Esophagus squamous epithelium (tissue), 4 donors: Measurements from ENCODE around the gene MEIKIN.

ENCODE experiments used
- POLR2A ChIP-seq, 4 donors: fragments of 450-650 bp; IDR thresholded peaks; one replicate each; pipeline ENCODE4 v1.6.1; 2017; ENCODE audit warnings: antibody characterized with exemption in 4 of 4, mild to moderate bottlenecking in 4 of 4, moderate library complexity in 3 of 4
- TF ChIP-seq, protein P1 (sequence below), 6 experiments: fragments of 450-650 bp in 4 of 6; fragments of 200-600 bp in 2 of 6; sonication (generic) in 2 of 6; IDR thresholded peaks; one replicate each; pipeline ENCODE4 v1.5.1; 2016 to 2019; ENCODE audit warnings: antibody characterized with exemption in 6 of 6, mild to moderate bottlenecking in 4 of 6, moderate library complexity in 4 of 6

DNA sequence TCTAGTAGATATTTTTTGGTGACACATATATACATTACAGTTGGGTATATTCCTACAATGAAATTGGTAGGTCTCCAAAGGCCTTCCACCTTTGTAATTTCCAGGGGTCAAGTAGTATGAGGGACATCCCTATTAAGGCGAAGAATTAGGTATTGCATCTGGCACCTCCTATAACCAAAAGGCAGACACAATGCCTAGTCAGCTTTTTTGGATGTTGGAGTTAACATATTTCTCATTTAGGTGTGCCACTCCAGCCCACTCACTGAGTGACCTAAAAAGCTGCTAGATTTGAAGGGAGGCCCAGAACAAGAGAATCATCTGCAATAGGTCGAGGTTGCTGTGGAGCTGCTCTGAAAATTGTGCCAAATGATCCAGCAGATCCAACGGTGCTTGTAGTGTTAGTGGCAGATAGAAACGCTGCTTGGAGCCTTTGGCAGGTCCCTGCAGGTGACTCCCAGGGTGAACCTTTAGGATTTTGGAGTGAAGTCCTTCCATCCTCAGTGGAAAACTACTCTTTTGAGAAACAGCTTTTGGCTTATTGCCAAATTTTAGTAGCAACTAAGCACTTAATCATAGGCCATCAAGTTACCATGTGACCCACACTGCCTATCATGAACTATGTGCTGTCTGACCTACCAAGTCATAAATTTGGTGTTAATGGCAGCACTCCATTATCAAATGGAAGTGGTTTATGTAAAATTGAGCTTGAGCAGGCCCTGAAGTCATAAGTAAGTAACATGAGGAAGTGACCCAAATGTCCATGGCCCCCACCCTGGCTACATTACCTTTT is 132.9 kb downstream of the MEIKIN start:
- TF ChIP-seq POLR2A (IDR thresholded peaks at IDR 0.05), result no peak
- TF ChIP-seq, protein P1, sequence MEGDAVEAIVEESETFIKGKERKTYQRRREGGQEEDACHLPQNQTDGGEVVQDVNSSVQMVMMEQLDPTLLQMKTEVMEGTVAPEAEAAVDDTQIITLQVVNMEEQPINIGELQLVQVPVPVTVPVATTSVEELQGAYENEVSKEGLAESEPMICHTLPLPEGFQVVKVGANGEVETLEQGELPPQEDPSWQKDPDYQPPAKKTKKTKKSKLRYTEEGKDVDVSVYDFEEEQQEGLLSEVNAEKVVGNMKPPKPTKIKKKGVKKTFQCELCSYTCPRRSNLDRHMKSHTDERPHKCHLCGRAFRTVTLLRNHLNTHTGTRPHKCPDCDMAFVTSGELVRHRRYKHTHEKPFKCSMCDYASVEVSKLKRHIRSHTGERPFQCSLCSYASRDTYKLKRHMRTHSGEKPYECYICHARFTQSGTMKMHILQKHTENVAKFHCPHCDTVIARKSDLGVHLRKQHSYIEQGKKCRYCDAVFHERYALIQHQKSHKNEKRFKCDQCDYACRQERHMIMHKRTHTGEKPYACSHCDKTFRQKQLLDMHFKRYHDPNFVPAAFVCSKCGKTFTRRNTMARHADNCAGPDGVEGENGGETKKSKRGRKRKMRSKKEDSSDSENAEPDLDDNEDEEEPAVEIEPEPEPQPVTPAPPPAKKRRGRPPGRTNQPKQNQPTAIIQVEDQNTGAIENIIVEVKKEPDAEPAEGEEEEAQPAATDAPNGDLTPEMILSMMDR (IDR thresholded peaks at IDR 0.05), result no peak
